GM12878 (cell line): ENCODE results near the gene SMPD3.

Experiments used
- CHD1 ChIP-seq: IDR thresholded peaks from 2 replicates; pipeline ENCODE4 v1.6.1; 2012; ENCODE audit warnings: low read depth, low read length, improper control_type of control experiment
- EP300 ChIP-seq, 2 experiments: fragments of 150-350 bp in 1 of 2; IDR thresholded peaks; 2 replicates each; pipeline ENCODE4 v1.6.1; 2011 to 2012; ENCODE audit warnings: low read depth in 2 of 2, low read length in 2 of 2, borderline replicate concordance in 1 of 2, improper control_type of control experiment in 1 of 2, inconsistent platforms in 1 of 2; ENCODE audit not compliant: control insufficient read depth in 1 of 2
- EZH2 ChIP-seq: IDR thresholded peaks from 2 replicates; pipeline ENCODE4 v1.6.1; 2012; ENCODE audit warnings: low read depth, mild to moderate bottlenecking, control low read depth, inconsistent platforms, low read length, borderline replicate concordance; ENCODE audit not compliant: control insufficient read depth
- TCF12 ChIP-seq: IDR thresholded peaks from 2 replicates; pipeline ENCODE4 v1.6.1; 2011; ENCODE audit warnings: low read depth, mild to moderate bottlenecking, low read length
- TCF7 ChIP-seq: IDR thresholded peaks from 2 replicates; pipeline ENCODE4 v1.6.1; 2014; ENCODE audit warnings: antibody characterized with exemption, borderline replicate concordance
- TF ChIP-seq, protein P1 (sequence below), 3 experiments: IDR thresholded peaks in 2 of 3; conservative IDR thresholded peaks in 1 of 3; 2 replicates each; pipeline ENCODE4 v1.5.1; 2011; ENCODE audit warnings: low read depth in 3 of 3, low read length in 3 of 3, mild to moderate bottlenecking in 3 of 3, control low read depth in 2 of 3, moderate library complexity in 2 of 3, inconsistent platforms in 1 of 3, mixed read lengths in 1 of 3; ENCODE audit not compliant: control insufficient read depth in 2 of 3, insufficient read depth in 1 of 3; ENCODE audit errors: extremely low read depth in 1 of 3

GRCh38 chr16:68362262-68362913 lies 85.9 kb downstream of the SMPD3 start:
- TF ChIP-seq TCF12 (no peak), EP300 (IDR thresholded peaks at IDR 0.05; ENCODE audit: borderline replicate concordance in 1 of 2, control insufficient read depth in 1 of 2, low read depth in 2 of 2, low read length in 2 of 2) (no peak), EZH2 (no peak), TCF7 (no peak), CHD1 (no peak)
- TF ChIP-seq, protein P1, sequence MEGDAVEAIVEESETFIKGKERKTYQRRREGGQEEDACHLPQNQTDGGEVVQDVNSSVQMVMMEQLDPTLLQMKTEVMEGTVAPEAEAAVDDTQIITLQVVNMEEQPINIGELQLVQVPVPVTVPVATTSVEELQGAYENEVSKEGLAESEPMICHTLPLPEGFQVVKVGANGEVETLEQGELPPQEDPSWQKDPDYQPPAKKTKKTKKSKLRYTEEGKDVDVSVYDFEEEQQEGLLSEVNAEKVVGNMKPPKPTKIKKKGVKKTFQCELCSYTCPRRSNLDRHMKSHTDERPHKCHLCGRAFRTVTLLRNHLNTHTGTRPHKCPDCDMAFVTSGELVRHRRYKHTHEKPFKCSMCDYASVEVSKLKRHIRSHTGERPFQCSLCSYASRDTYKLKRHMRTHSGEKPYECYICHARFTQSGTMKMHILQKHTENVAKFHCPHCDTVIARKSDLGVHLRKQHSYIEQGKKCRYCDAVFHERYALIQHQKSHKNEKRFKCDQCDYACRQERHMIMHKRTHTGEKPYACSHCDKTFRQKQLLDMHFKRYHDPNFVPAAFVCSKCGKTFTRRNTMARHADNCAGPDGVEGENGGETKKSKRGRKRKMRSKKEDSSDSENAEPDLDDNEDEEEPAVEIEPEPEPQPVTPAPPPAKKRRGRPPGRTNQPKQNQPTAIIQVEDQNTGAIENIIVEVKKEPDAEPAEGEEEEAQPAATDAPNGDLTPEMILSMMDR (IDR thresholded peaks at IDR 0.05 in 2 of 3, conservative IDR thresholded peaks at IDR 0.05 in 1 of 3; ENCODE audit: control insufficient read depth in 2 of 3, extremely low read depth in 1 of 3, insufficient read depth in 1 of 3, low read depth in 3 of 3, low read length in 3 of 3) = no peak
